Vagina (tissue), 2 donors: Measurements from ENCODE around the gene KPNA2. TPM values are rescaled to one million over a fixed set of nuclear protein-coding genes. Genes with fewer than 3 reads are reported as not detected.
"Not testable (repeated sequence)": the region's sequence is repeated elsewhere in the genome, so short reads cannot be mapped to it uniquely, and the experiment has no call there.

Experiments
- DNase-seq, 2 donors: peaks; one replicate each; pipeline ENCODE4 v3.0.0-alpha.2; 2017; ENCODE audit errors: extremely low spot score in 2 of 2
- H3K27ac ChIP-seq: fragments of 200-600 bp; sonication (generic); one replicate; pipeline ENCODE4 v1.5.1; 2019
- H3K27me3 ChIP-seq: fragments of 200-600 bp; sonication (generic); one replicate; pipeline ENCODE4 v1.5.1; 2019
- H3K36me3 ChIP-seq, 2 donors: fragments of 200-600 bp; sonication (generic); one replicate each; pipeline ENCODE4 v1.5.1; 2017 to 2019
- H3K4me1 ChIP-seq: fragments of 200-600 bp; sonication (generic); one replicate; pipeline ENCODE4 v1.5.1; 2019
- H3K4me3 ChIP-seq, 2 donors: fragments of 200-600 bp; sonication (generic); 1 replicate in 1 of 2; 2 replicates in 1 of 2; pipeline ENCODE4 v1.5.1; 2016 to 2019
- H3K9me3 ChIP-seq: fragments of 200-600 bp; sonication (generic); one replicate; pipeline ENCODE4 v1.5.1; 2019
- POLR2A ChIP-seq, 2 donors: fragments of 450-650 bp; IDR thresholded peaks; one replicate each; pipeline ENCODE4 v1.6.1; 2017; ENCODE audit warnings: antibody characterized with exemption in 2 of 2, mild to moderate bottlenecking in 2 of 2, moderate library complexity in 2 of 2
- POLR2AphosphoS5 ChIP-seq, 2 donors: sonication (generic); formaldehyde crosslinking; IDR thresholded peaks; one replicate each; pipeline ENCODE4 v1.9.0; 2017; ENCODE audit warnings: antibody characterized with exemption in 2 of 2, mild to moderate bottlenecking in 2 of 2, low read depth in 1 of 2; ENCODE audit not compliant: insufficient read depth in 1 of 2
- intact Hi-C: fragments of 100-400 bp; cut with DNase I; formaldehyde crosslinking; loops from one replicate; pipeline ENCODE4 v1.15.1; 2023
- total RNA-seq: library from RNA; depleted of rRNA; stranded (reverse); fragments of >200 nt; gene quantifications from one replicate; pipeline ENCODE4 v1.2.3, GENCODE V29; 2016
- TF ChIP-seq, protein P1 (sequence below), 3 experiments: fragments of 450-650 bp in 2 of 3; fragments of 200-600 bp in 1 of 3; sonication (generic) in 1 of 3; IDR thresholded peaks; one replicate each; pipeline ENCODE4 v1.5.1; 2017 to 2019; ENCODE audit warnings: antibody characterized with exemption in 3 of 3, mild to moderate bottlenecking in 2 of 3, moderate library complexity in 2 of 3

KPNA2 gene
- total RNA-seq, 1 donor from 2014 or later: 29.7 TPM

- Histone ChIP-seq H3K27me3 (no peaks in the 10 kb centered on the region), H3K4me1 (peaks cover 5% of the 10 kb centered on the region), H3K27ac (peak overlapping the region; percentile 91), H3K9me3 (no peaks in the 10 kb centered on the region), H3K4me3 (peak overlapping the region; percentile 55 to 62), H3K36me3 (no peaks in the 10 kb centered on the region)
- DNase-seq: no peak
- intact Hi-C loops: no loop called here
- TF ChIP-seq, protein P1, sequence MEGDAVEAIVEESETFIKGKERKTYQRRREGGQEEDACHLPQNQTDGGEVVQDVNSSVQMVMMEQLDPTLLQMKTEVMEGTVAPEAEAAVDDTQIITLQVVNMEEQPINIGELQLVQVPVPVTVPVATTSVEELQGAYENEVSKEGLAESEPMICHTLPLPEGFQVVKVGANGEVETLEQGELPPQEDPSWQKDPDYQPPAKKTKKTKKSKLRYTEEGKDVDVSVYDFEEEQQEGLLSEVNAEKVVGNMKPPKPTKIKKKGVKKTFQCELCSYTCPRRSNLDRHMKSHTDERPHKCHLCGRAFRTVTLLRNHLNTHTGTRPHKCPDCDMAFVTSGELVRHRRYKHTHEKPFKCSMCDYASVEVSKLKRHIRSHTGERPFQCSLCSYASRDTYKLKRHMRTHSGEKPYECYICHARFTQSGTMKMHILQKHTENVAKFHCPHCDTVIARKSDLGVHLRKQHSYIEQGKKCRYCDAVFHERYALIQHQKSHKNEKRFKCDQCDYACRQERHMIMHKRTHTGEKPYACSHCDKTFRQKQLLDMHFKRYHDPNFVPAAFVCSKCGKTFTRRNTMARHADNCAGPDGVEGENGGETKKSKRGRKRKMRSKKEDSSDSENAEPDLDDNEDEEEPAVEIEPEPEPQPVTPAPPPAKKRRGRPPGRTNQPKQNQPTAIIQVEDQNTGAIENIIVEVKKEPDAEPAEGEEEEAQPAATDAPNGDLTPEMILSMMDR (IDR thresholded peaks at IDR 0.05): no peak
- TF ChIP-seq POLR2AphosphoS5 (IDR thresholded peaks at IDR 0.05; ENCODE audit: insufficient read depth in 1 of 2, low read depth in 1 of 2) (no peak), POLR2A (IDR thresholded peaks at IDR 0.05) (no peak)
These were observed 15.2 kb upstream of the KPNA2 start for GRCh38 chr17:68020409-68020756.

DNA sequence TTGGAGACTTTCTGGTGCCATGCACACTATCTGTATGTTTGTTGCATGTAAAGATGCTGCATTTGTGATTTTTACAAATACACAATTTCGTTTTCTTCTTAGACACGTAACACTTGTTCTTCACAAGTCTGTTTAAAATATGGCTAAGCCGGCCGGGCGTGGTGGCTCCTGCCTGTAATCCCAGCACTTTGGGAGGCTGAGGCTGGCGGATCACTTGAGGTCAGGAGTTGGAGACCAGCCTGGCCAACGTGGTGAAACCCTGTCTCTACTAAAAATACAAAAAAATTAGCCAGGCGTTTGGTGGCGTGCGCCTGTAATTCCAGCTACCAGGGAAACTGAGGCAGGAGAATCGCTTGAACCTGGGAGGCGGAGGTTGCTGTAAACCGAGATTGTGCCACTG, 14.7 kb upstream of the KPNA2 start:
- H3K9me3 ChIP-seq, H3K4me1 ChIP-seq, intact Hi-C loops, DNase-seq, H3K27me3 ChIP-seq, H3K36me3 ChIP-seq: not testable (repeated sequence)
- peak overlapping the region; percentile 55 to 62 for H3K4me3 ChIP-seq
- peak overlapping the region; percentile 91 for H3K27ac ChIP-seq

DNA sequence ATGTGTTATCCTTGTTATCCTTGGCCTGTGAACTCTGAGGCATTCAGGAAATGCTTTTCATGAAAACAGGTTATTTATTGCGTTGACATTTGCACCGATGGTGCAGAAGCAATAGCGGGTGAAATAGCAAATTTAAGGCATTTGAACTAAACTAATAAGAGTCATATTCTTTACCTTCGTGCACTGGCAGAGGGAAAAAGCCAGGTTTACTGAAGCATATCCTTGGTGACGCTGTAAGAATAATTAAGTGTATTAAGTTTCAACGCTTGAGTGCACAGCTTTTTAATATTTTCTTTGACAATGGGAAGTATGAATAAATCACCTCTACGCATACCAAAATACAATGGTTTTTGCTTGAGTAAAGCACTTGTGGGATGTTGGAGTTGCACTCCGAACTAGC, 13.6 kb upstream of the KPNA2 start:
- peaks cover 5% of the 10 kb centered on the region for H3K4me1 ChIP-seq
- no peak overlapping the region for H3K27ac ChIP-seq
- H3K36me3 ChIP-seq: no peaks in the 10 kb centered on the region
- intact Hi-C loops: no loop called here
- H3K9me3 ChIP-seq: no peaks in the 10 kb centered on the region
- no peak for DNase-seq
- H3K27me3 ChIP-seq: no peaks in the 10 kb centered on the region
- no peak overlapping the region for H3K4me3 ChIP-seq
- no peak for TF ChIP-seq POLR2A (IDR thresholded peaks at IDR 0.05)
- TF ChIP-seq POLR2AphosphoS5 (IDR thresholded peaks at IDR 0.05; ENCODE audit: insufficient read depth in 1 of 2, low read depth in 1 of 2): no peak
- TF ChIP-seq, protein P1 (IDR thresholded peaks at IDR 0.05): no peak

GRCh38 chr17:68022547-68022946, 13.0 kb upstream of the KPNA2 start:
- H3K27me3 ChIP-seq, DNase-seq, H3K4me1 ChIP-seq, H3K9me3 ChIP-seq, H3K27ac ChIP-seq, H3K4me3 ChIP-seq, H3K36me3 ChIP-seq, intact Hi-C loops: not testable (repeated sequence)

DNA sequence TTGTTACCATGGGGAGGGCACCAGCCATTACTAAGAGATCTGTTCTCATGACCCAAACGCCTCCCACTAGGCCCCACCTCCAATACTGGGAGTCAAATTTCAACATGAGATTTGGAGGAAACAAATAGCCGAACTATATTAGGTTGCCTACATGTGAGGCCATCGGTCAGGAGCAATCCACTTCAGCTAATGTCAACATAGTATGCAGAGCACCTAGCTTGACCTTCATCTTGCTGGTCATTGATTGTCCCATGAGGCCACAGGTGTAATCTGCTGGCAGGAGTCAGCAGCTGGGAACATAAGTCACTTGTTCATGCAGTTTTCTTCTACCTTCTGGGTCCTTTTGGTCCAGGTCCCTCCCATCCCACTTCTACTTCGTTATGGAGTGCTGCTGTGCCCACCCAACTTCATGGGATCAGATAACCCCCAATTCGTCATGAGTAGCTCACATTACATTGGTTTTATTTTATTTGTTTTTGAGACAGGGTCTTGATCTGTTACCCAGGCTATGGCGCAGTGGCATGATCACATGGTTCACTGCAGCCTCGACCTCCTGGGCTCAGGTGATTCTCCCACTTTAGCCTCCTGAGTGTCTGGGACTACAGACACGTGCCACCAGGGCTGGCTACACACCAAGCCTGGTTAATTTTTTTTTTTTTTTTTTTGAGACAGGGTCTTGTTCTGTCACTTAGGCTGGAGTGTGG, 5.9 kb upstream of the KPNA2 start:
- no peaks in the 10 kb centered on the region for H3K4me1 ChIP-seq
- no peak overlapping the region for H3K27ac ChIP-seq
- no peak overlapping the region for H3K4me3 ChIP-seq
- DNase-seq: no peak
- no peaks in the 10 kb centered on the region for H3K27me3 ChIP-seq
- no peaks in the 10 kb centered on the region for H3K36me3 ChIP-seq
- TF ChIP-seq, protein P1 (IDR thresholded peaks at IDR 0.05): no peak
- TF ChIP-seq POLR2AphosphoS5 (IDR thresholded peaks at IDR 0.05; ENCODE audit: insufficient read depth in 1 of 2, low read depth in 1 of 2) (no peak), POLR2A (IDR thresholded peaks at IDR 0.05) (no peak)
- H3K9me3 ChIP-seq: no peaks in the 10 kb centered on the region
- intact Hi-C loops: no loop called here

DNA sequence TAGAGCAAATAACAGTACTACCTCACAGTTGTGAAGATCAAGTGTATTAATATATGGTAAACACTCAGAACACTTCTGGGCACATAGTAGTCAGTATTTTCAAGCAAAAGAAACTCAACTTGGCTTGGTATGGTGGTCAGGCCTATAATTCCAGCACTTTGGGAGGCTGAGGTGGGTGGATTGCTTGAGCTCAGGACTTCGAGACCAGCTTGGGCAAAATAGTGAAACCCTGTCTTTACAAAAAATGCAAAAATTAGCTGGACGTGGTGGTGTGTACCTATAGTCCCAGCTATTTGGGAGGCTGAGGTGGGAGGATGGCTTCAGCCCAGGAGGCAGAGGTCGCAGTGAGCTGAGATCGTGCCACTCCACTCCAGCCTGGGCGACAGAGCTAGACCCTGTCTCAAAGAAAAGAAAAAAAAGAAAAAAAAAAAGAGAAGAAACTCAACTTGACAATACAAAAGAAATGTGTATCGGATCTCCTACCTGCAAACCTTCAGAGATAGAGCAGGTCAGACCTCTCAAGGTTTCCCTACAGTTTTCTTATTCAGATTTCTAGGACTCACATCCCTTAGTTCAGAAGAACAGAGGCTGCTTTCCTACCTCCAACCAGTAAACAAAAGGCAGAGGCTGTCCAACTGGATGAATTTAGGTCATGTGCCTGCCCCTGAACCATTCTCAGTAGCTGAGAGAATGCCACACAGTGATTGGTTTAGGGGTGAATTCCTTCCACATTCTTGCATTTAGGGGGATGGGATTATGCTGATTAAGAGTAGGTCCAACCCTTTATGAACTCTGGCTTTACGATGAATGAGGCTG, 1.7 kb upstream of the KPNA2 start:
- TF ChIP-seq, protein P1 (IDR thresholded peaks at IDR 0.05): no peak
- no peak for TF ChIP-seq POLR2A (IDR thresholded peaks at IDR 0.05)
- TF ChIP-seq POLR2AphosphoS5 (IDR thresholded peaks at IDR 0.05; ENCODE audit: insufficient read depth in 1 of 2, low read depth in 1 of 2): no peak
- Histone ChIP-seq H3K36me3 (peaks cover 0 to 6% of the 10 kb centered on the region in 2 donors), H3K4me1 (peaks cover 9% of the 10 kb centered on the region), H3K9me3 (no peaks in the 10 kb centered on the region), H3K27me3 (no peaks in the 10 kb centered on the region), H3K4me3 (no peak overlapping the region), H3K27ac (no peak overlapping the region)
- DNase-seq: no peak
- intact Hi-C loops: no loop called here
